Measurements from ENCODE around the gene ARHGEF10L. TPM values are rescaled to one million over a fixed set of nuclear protein-coding genes. Genes with fewer than 3 reads are reported as not detected.

ARHGEF10L gene
- total RNA-seq, 2 donors from 2014 or later = 0.35 TPM; not detected in 1

DNA sequence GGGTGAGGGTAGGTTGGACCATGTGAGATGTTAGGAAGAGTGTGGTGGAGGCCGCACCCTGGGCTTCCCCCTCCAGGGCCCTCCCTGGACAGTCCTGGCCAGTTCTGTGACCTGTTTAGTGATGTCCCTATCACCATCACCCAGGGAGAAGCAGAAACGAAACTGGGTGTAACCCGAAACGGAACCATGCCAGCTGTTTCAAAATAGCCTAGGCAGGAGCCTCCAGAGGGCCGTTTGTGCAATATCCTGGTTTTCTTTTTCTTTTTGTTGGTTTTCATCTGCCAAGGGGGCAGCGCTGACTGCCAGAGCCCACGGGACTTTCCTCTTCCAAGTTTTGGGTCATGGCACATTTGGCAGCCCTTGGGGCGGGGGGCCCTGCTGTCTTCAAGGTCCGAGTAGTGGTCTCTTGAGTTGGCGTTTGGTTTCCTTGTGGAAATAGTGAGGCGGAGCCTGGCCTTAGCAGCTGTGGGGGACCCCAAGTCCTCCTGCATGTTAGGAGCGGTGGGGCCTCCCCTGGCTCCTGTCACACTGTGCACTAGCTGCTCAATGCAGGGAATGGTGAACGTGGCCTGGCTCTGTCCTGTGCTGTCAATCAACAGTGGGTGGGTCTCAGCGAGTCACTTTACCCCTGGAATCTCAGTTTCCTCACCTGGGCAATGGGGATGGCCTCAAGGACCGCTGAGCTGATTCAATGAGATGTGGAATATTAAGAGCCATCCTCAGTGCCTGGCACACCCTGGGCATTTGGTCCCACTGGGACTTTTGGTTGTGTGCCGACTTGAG is 90.7 kb downstream of the ARHGEF10L start:
- DNase-seq = no peak
- H3K9me3 ChIP-seq (ENCODE audit: control insufficient read depth, low read length, poor library complexity, severe bottlenecking) = no peaks in the 10 kb centered on the region
- no peak overlapping the region for H3K27ac Mint-ChIP-seq
- no peaks in the 10 kb centered on the region for H3K36me3 Mint-ChIP-seq (ENCODE audit: low read depth)
- H3K4me1 Mint-ChIP-seq = peaks cover 2% of the 10 kb centered on the region
- H3K4me3 Mint-ChIP-seq = no peak overlapping the region
- H3K27me3 Mint-ChIP-seq = peaks cover 3% of the 10 kb centered on the region
- peak; percentile 56 for ATAC-seq

- H3K9me3 ChIP-seq (ENCODE audit: control insufficient read depth, low read length, poor library complexity, severe bottlenecking) = no peaks in the 10 kb centered on the region
- ATAC-seq (no peak), DNase-seq (no peak)
- Mint-ChIP-seq H3K27ac (no peak overlapping the region), H3K36me3 (ENCODE audit: low read depth) (no peaks in the 10 kb centered on the region), H3K4me1 (peaks cover 2% of the 10 kb centered on the region), H3K4me3 (no peak overlapping the region), H3K27me3 (no peaks in the 10 kb centered on the region)
These were observed 91.5 kb downstream of the ARHGEF10L start for GRCh38 chr1:17630986-17631385.

- no peaks in the 10 kb centered on the region for H3K9me3 ChIP-seq (ENCODE audit: control insufficient read depth, low read length, poor library complexity, severe bottlenecking)
- DNase-seq (no peak), ATAC-seq (no peak)
- Mint-ChIP-seq H3K36me3 (ENCODE audit: low read depth) (no peaks in the 10 kb centered on the region), H3K27ac (no peak overlapping the region), H3K4me3 (no peak overlapping the region), H3K27me3 (peaks cover 2% of the 10 kb centered on the region), H3K4me1 (peaks cover 5% of the 10 kb centered on the region)
These were observed 91.9 kb downstream of the ARHGEF10L start for GRCh38 chr1:17631410-17631809.

- Mint-ChIP-seq H3K36me3 (ENCODE audit: low read depth) (no peaks in the 10 kb centered on the region), H3K27ac (no peak overlapping the region)
- no peak for ATAC-seq
These were observed 92.6 kb downstream of the ARHGEF10L start for GRCh38 chr1:17632106-17632505.

DNA sequence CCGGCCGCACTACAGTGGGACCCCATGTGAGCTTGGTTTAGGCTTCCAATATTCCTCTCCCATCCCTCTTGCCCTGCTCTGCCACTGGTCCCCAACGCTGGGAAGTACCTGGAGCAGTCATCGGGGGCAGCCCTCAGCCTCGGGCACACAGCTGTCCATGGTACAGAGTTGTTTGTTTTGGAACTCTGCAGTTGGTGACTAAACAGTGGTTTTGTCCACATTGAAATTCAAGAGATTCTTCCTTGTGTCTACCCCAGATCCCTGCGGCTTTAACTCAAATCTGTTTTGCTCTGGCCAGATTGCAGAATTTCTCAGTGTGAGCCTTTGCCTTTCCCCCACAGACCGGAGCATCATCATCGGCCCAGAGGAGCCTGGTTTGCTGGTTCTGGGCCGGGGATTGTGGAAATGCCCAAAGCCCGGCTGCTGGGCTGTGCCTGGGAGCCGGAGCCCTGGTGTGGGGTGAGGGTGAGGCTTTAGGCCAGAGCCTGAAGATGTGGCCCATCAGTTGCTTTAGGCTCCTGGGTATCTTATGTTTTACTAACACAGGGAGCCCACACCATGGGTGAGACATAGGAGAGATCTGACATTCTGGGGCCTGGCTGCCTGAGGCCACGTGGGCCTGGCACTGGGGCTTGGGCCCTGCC is 93.2 kb downstream of the ARHGEF10L start:
- ATAC-seq = no peak
- H3K9me3 ChIP-seq (ENCODE audit: control insufficient read depth, low read length, poor library complexity, severe bottlenecking) = no peaks in the 10 kb centered on the region
- Mint-ChIP-seq H3K4me1 (peaks cover 5% of the 10 kb centered on the region), H3K27ac (no peak overlapping the region), H3K36me3 (ENCODE audit: low read depth) (no peaks in the 10 kb centered on the region), H3K4me3 (no peak overlapping the region), H3K27me3 (peaks cover 14% of the 10 kb centered on the region)
- DNase-seq = no peak

More at GRCh38 chr1:17632106-17632505, 92.6 kb downstream of the ARHGEF10L start:
- H3K4me1 Mint-ChIP-seq = peaks cover 5% of the 10 kb centered on the region
- no peak overlapping the region for H3K4me3 Mint-ChIP-seq
- peaks cover 9% of the 10 kb centered on the region for H3K27me3 Mint-ChIP-seq
- no peak for DNase-seq
- no peaks in the 10 kb centered on the region for H3K9me3 ChIP-seq (ENCODE audit: control insufficient read depth, low read length, poor library complexity, severe bottlenecking)

GRCh38 chr1:17633654-17634053 is 94.2 kb downstream of the ARHGEF10L start:
- Mint-ChIP-seq H3K36me3 (ENCODE audit: low read depth) (no peaks in the 10 kb centered on the region), H3K4me3 (no peak overlapping the region), H3K27ac (no peak overlapping the region), H3K4me1 (peaks cover 5% of the 10 kb centered on the region), H3K27me3 (peaks cover 24% of the 10 kb centered on the region)
- ATAC-seq = no peak
- no peak for DNase-seq
- H3K9me3 ChIP-seq (ENCODE audit: control insufficient read depth, low read length, poor library complexity, severe bottlenecking) = no peaks in the 10 kb centered on the region

DNA sequence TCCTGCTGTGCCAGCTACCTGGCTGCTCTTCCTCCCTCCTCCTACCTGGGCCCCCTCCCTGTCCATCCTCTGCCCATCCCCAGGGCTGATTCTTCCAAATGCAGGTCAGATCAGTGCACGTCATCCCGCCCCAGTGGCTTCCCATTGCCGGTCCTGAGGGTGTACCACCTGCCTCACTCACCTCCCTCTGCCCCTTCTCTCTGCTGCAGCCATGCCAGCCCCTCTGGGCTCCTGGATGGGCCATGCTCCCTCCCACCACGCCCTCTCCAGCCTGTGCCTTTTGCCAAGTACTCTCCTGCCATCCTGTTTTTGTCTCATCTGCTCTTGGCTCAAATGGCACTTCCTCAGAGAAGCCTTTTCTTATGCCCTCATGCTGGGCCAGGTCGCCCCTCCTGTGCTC is 95.8 kb downstream of the ARHGEF10L start:
- H3K36me3 Mint-ChIP-seq (ENCODE audit: low read depth) = no peaks in the 10 kb centered on the region
- H3K9me3 ChIP-seq (ENCODE audit: control insufficient read depth, low read length, poor library complexity, severe bottlenecking) = no peaks in the 10 kb centered on the region
- no peak for ATAC-seq
- H3K4me1 Mint-ChIP-seq = peaks cover 6% of the 10 kb centered on the region
- H3K4me3 Mint-ChIP-seq = no peak overlapping the region
- H3K27me3 Mint-ChIP-seq = peaks cover 32% of the 10 kb centered on the region
- DNase-seq = no peak
- H3K27ac Mint-ChIP-seq = no peak overlapping the region

DNA sequence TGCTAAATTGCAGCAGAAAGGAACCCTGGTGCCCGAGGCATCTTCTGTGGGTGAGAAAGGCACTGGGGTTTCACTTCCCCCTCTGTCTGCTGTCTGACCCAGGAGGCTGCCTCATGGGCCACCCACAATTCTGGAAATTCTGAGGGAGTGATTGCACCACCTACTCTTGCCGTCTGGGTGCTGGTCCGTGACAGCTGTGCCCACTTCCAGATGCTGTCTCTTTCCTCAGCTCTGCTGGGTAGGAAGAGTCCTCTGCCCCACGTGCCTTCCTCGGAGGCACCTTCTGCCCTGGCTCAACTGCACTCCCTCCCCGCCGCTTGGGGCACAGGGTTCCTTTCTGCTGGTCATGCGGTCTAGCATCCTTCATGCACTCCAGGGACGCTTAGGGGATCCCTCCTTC is 96.3 kb downstream of the ARHGEF10L start:
- peaks cover 38% of the 10 kb centered on the region for H3K27me3 Mint-ChIP-seq
- H3K9me3 ChIP-seq (ENCODE audit: control insufficient read depth, low read length, poor library complexity, severe bottlenecking) = no peaks in the 10 kb centered on the region
- H3K4me3 Mint-ChIP-seq = no peak overlapping the region
- DNase-seq = no peak
- H3K4me1 Mint-ChIP-seq = peaks cover 6% of the 10 kb centered on the region
- ATAC-seq = peak; percentile 39
- H3K27ac Mint-ChIP-seq = peak overlapping the region; percentile 24
- H3K36me3 Mint-ChIP-seq (ENCODE audit: low read depth) = no peaks in the 10 kb centered on the region

- Mint-ChIP-seq H3K4me1 (peaks cover 6% of the 10 kb centered on the region), H3K36me3 (ENCODE audit: low read depth) (no peaks in the 10 kb centered on the region), H3K27ac (no peak overlapping the region), H3K4me3 (no peak overlapping the region), H3K27me3 (peaks cover 44% of the 10 kb centered on the region)
- H3K9me3 ChIP-seq (ENCODE audit: control insufficient read depth, low read length, poor library complexity, severe bottlenecking) = no peaks in the 10 kb centered on the region
- ATAC-seq (no peak), DNase-seq (no peak)
These were observed 97.1 kb downstream of the ARHGEF10L start for GRCh38 chr1:17636612-17637011.

GRCh38 chr1:17637055-17637454 is 97.6 kb downstream of the ARHGEF10L start:
- H3K4me1 Mint-ChIP-seq = peaks cover 6% of the 10 kb centered on the region
- ATAC-seq = no peak

DNA sequence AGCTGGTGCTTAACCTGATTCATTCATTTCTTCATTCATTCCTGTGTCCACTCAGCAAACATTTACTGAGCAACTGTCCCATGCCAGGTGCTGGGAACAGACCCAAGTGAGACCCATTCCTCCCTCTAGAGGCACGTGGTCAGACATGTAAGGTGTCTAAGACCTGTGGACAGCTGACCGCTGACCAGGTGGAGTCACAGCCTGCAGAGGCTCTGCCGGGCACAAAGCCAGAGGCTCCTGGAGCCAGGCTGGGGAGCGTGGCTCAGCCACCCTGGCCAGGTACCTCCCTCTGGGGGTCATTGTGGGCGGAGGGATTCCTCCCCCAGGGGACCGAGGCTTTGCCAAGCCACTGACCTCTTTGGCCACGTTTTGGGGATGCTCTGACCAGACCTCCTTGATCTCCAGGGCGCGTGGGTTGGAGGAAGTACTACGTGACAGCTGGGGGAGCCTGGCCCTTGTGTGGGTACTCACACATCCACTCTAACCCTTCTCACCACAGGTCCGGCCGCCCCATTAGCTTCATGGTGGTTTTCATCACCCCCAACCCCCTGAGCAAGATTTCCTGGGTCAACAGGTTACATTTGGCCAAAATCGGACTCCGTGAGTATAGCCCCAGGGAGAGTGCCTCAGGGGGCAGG is 100.3 kb downstream of the ARHGEF10L start:
- peaks cover 6% of the 10 kb centered on the region for H3K4me1 Mint-ChIP-seq

More at GRCh38 chr1:17637055-17637454, 97.6 kb downstream of the ARHGEF10L start:
- Mint-ChIP-seq H3K4me3 (peak overlapping the region; percentile 13), H3K27me3 (peaks cover 44% of the 10 kb centered on the region), H3K36me3 (ENCODE audit: low read depth) (no peaks in the 10 kb centered on the region), H3K27ac (no peak overlapping the region)
- DNase-seq = no peak
- H3K9me3 ChIP-seq (ENCODE audit: control insufficient read depth, low read length, poor library complexity, severe bottlenecking) = no peaks in the 10 kb centered on the region

GRCh38 chr1:17640393-17640792 is 100.9 kb downstream of the ARHGEF10L start:
- H3K4me1 Mint-ChIP-seq = peaks cover 6% of the 10 kb centered on the region
- H3K36me3 Mint-ChIP-seq (ENCODE audit: low read depth) = no peaks in the 10 kb centered on the region
- no peak overlapping the region for H3K4me3 Mint-ChIP-seq
- peaks cover 51% of the 10 kb centered on the region for H3K27me3 Mint-ChIP-seq
- no peaks in the 10 kb centered on the region for H3K9me3 ChIP-seq (ENCODE audit: control insufficient read depth, low read length, poor library complexity, severe bottlenecking)
- H3K27ac Mint-ChIP-seq = no peak overlapping the region
- ATAC-seq (no peak), DNase-seq (no peak)

More for the DNA sequence above, 100.3 kb downstream of the ARHGEF10L start:
- H3K27me3 Mint-ChIP-seq = peaks cover 51% of the 10 kb centered on the region
- no peak overlapping the region for H3K27ac Mint-ChIP-seq
- no peaks in the 10 kb centered on the region for H3K9me3 ChIP-seq (ENCODE audit: control insufficient read depth, low read length, poor library complexity, severe bottlenecking)
- DNase-seq = no peak
- H3K4me3 Mint-ChIP-seq = no peak overlapping the region
- no peak for ATAC-seq
- no peaks in the 10 kb centered on the region for H3K36me3 Mint-ChIP-seq (ENCODE audit: low read depth)

- H3K9me3 ChIP-seq (ENCODE audit: control insufficient read depth, low read length, poor library complexity, severe bottlenecking) = no peaks in the 10 kb centered on the region
- H3K4me3 Mint-ChIP-seq = no peak overlapping the region
- no peak for ATAC-seq
- no peak for DNase-seq
- peaks cover 51% of the 10 kb centered on the region for H3K27me3 Mint-ChIP-seq
- H3K27ac Mint-ChIP-seq = no peak overlapping the region
- H3K4me1 Mint-ChIP-seq = peaks cover 5% of the 10 kb centered on the region
- no peaks in the 10 kb centered on the region for H3K36me3 Mint-ChIP-seq (ENCODE audit: low read depth)
These were observed 101.5 kb downstream of the ARHGEF10L start for GRCh38 chr1:17640975-17641374.
